Fibroblast of skin of back (primary cell): Measurements from ENCODE around the gene PAX5. TPM values are rescaled to one million over a fixed set of nuclear protein-coding genes. Genes with fewer than 3 reads are reported as not detected.
A peak's percentile ranks its signal among the peaks of the same experiment; 100 is the strongest.
"Not testable (repeated sequence)": the region's sequence is repeated elsewhere in the genome, so short reads cannot be mapped to it uniquely, and the experiment has no call there.

Source experiments
- DNase-seq: peaks from one replicate; pipeline ENCODE4 v3.0.0-alpha.2; 2013
- polyA plus RNA-seq, 2 experiments: library from polyadenylated mRNA; unstranded; fragments of 120-200 nt; gene quantifications; one replicate each; pipeline ENCODE4 v1.2.1, GENCODE V29; 2013; ENCODE audit not compliant: insufficient read length in 2 of 2

PAX5 gene
- polyA plus RNA-seq (2013, experiment 1 of 2; ENCODE audit: insufficient read length) = not detected
- not detected for polyA plus RNA-seq (2013, experiment 2 of 2; ENCODE audit: insufficient read length)

DNA sequence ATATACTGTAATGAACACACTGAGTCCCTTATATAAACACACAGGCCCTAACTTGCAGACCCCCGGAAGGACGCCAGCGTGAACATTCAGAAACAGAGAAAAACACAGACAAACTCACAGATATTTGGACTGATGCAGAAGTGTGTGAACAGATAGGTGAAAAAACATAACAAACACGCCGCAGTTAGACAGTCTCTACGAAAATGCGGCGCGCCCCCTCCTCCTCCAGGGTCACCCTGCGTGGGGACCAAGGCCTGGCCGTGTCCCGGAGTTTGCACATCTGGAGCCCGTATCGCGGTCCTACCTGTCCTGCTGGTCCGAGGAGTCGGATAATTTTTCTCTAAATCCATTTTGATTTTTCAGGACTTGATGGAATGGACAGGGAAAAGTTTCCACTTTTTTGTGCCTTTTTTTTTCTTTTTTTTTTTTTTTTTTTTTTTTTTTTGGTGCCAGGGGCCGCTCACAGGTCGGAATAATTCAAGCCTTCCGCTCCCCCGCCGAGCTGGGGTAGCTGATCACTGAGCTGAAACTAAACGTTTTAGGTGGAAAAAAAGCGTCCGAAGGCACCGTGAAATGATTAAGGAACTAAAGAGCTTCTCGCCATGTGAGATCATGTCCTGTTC, at the start of gene PAX5:
Gene PAX5 (minus strand): TSS at position 587 of the 623 bp plus-strand sequence. CDS start 237 bp downstream, at position 350.
- DNase-seq = no peak

DNA sequence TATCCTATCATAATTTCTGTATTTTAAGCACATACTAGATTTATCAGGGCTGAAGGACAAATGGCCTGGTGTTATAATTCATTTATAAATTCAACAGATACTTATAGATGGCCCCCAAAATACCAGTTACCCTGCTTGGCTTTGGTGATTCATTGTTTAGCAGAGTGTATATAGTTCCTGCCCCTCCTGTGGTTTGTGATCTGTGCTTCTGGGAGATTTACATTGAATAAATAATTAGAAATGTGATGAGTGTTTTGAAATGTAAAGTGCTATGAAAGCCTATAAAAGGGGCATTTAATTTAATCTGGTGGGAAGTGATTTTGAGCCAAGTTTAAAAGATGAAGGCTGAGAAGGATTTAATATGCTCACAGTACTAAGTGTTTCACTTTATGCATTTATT, 49.6 kb upstream of the PAX5 start:
- DNase-seq = no peak

DNA sequence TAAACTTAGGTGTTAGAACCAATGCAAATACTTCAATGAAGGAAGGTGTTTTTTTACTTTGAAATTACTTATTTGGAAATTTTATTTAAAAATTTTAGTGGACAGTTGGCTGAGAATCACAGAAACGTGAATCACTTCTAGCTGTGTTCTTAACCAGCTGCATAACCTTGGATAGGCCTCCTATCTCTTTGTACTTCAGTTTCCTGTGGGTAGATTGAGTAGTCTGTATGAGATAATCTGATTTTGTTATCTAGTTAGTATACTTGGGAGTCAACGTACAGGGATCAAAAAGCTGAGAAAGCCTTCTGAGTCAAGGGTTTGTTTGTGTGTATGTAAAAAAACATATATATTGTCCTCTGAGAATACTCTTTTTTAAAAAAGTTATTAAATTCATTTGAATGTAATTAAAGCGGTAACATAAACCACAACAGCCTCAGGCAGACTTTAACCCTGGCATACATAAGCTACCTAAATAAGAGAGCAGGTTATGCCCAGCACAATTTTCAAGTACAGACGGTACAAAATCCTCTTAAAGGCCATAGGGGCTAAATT, 48.2 kb upstream of the PAX5 start:
- no peak for DNase-seq

DNA sequence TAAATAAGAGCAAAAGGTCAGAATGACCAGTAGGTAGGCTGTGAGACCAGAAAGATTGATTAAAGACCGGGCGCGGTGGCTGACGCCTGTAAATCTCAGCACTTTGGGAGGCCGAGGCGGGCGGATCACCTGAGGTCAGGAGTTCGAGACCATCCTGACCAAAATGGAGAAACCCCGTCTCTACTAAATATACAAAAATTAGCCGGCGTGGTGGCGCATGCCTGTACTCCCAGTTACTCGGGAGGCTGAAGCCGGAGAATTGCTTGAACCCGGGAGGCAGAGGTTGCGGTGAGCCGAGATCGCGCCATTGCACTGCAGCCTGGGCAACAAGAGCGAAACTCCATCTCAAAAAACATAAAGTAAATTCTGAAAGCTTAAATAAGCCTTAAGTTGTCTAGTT, 47.4 kb upstream of the PAX5 start:
- not testable (repeated sequence) for DNase-seq

DNA sequence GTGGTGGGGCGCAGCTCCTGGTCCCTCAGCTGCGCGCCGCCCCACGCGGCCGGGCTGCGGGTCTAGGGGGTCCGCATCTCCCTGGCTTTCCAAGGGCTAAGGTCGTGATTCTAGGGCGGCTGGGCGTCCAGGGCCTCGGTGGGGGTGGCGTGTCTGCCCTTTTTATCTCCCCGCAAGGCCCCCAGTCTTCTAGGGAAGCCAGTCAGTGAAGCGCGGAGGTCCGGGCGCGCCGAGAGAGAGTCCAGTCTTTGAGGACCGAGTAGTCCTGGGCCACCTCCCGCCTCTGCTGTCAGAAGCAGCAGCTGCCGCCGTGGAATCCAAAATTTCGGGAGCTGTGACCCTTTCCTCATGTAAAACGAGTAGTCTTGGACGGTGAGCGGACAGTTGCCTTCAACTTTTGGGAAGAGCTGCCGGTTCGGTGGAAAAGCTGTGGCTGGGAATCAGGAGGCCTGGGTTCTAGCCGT, 46.1 kb upstream of the PAX5 start:
- DNase-seq = peak; percentile 37

DNA sequence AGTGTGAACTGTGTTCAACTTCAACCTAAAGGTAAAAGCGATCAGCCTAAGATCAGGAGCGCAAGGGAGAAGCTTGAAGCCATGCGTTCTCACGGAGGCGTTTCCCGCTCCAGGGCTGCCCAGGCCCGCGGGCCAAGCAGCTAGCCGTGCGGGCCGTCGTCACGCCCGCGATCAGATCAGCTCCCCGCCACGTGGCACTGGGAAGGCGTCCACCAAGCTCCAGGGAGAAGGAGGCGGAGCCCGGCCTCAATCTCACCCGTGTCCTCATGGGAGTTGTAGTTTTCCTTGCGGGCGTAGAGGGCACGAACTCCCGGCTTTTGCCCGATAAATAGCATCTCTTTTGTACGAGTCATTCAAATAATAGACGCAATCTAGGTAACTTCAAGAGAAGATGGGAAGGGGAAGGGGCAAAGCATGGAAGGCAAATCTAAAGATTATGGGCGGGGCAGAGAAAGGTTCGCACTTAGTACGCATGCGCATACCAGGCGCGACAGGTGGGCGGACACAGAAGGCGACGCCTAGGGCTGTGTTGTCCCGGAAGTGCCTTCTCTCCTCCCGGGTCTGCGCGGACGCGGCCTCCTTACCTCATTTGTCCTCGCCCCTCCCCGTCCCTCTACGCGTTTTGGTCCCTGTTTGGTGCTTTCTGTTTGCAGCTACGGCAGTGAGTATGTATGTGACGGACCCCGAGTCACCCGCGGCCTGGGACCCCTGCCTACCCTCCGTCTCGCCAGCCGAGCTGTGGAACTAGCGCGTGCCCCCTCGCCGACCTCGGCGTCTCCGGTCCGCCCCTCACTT, 45.5 kb upstream of the PAX5 start:
- peak; percentile 93 for DNase-seq

DNA sequence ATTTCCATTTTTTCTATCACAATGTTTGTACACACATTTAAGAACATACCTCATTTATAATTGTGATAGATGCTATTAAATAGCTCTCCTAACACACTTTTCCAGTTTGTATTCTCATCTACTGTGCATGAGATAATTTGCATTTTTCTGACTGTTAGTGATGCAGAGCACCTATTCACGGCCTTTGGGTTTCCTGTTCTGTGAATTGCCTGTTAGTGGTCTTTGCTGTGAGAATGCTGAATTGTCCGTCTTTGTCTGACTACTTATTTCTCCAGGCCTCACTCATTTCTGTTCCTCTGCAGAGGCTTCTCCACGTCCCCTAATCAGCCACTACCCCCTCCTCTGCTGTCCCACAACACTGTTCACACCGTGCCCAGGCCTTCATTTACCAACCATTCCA, 40.7 kb upstream of the PAX5 start:
- not testable (repeated sequence) for DNase-seq

DNA sequence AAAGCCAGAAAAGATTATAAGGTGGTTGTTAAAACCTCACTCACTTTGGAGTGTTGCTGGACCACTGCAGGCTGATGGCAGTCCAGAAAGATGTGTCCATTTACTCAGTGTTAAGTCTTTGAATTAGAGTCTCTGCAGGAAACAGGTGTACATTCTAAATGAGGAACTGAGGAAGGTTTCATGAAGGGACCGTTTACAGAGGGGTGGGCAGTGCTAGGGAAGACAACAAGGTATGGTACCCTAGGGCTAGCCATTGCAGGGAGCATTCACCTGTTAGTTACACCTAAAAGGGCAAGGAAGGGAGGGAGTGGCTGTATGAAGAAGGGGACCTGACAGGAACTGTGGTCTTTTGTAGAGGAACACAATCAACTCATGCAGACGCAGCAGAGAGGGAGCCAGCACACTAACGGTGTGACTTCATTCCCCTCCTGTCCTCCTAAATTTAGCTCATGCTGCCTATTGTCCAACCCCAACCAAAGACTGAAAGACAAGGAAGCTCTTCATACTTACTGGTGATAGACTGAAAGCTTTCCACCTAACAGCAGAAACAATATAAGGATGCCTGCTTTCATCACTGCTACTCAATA, 32.2 kb upstream of the PAX5 start:
- DNase-seq = no peak

DNA sequence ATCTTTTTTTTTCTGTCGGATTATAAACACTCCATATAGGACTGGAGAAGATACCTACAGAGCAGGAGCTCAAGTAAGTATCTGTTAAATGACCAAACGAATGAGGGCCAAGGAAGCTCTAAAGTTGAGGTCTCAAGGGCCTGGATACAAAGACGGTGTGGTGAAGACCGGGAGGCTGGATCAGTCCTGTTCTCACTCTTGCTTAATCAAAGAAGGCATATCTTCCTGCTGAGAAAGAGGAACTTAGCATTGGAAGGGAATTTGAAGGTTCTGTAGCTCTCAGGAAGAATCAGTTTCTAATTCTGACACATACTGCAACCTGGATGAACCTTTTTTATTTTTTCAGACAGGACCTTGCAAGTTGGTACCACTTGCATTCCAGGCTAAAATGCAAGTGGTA, 28.3 kb upstream of the PAX5 start:
- DNase-seq = no peak

DNA sequence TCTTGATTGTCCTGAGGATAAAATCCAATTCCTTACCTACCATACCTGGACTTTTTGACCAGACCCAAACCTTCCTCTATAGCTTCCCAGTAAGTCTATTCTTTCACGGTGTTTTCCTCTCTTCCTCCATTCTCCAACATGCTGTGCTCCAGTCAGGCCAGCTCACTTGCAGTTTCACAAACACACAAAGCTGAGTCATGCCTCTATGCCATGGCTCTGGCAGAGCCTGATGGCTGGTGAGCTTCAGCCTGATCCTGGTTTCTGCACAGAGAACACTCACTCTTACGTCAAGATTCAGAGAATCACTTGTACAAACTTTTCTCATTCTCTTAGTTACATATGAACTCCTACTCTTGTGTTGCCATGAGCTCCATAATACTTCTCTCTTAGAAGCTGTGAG, 27.7 kb upstream of the PAX5 start:
- DNase-seq = peak; percentile 18

DNA sequence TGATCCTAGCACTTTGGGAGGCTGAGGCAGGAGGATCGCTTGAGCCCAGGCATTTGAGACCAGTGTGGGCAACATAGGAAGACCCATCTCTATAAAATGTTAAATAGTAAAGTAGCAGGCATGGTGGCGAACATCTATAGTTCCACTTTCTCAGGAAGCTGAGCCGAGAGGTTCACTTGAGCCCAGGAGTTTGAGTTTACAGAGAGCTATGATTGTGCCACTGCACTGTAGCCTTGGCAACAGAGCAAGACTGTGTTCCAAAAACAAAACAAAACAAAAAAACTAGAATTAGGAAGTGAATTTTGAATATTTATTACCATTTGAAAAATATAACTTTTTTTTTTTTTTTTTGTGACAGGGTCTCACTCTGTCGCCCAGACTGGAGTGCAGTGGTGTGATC, 26.8 kb upstream of the PAX5 start:
- no peak for DNase-seq

DNA sequence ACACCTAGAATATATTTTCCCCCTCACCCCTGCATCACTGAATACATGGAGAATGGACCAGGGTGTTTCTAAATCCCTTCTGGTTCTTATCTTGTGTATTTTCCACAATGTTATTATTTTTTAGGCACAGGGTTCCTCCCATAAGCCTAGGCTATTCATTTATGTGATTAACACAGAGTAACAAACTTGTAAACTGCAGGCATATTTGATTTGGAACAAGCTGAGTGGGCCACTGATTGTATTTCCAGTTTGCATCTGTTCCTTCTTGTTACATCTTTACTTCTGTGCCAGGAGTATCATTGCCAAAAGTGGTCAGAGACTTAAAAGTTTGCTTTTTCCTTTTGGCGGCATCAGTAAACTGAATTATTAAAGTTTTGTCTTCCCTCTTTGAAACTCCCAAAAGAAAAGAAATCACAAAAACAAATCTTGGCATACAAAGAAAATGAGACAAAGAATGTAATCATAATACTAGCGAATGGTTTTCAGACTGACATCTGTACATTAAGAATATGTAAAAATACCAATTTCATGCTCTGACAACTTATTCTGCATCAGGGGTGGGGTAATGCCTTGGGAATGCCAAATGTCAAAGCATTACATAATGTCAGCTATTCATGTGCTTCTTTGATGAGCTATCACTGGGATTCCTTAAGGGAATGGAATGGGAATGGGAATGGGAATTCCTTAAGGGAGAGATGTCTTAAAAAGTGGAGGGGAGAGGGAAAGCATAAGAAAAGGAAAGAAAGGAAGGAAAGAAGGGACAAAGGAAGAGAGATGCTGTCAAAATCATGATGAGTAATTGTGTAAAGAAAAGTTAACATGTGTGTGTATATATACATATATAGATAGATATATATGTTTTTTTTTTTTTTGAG, 22.2 kb upstream of the PAX5 start:
- no peak for DNase-seq

DNA sequence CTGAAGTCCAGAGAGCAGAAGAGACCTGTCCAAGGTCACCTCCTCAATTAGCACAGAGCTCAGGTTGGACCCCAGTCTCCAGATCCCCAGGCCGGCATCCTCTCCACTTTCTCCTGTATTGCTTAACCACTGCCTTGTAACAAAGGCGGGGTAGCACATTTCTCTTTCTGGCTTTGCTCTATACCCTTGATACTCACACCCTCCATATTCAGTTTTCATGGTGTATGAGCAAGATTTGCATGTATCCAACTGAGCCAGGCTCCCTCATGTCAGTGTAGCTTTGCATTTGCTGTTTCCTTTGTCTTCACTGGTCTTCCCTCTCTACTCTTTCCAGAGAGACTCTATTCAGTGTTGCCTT, 20.3 kb upstream of the PAX5 start:
- DNase-seq = not testable (repeated sequence)

DNA sequence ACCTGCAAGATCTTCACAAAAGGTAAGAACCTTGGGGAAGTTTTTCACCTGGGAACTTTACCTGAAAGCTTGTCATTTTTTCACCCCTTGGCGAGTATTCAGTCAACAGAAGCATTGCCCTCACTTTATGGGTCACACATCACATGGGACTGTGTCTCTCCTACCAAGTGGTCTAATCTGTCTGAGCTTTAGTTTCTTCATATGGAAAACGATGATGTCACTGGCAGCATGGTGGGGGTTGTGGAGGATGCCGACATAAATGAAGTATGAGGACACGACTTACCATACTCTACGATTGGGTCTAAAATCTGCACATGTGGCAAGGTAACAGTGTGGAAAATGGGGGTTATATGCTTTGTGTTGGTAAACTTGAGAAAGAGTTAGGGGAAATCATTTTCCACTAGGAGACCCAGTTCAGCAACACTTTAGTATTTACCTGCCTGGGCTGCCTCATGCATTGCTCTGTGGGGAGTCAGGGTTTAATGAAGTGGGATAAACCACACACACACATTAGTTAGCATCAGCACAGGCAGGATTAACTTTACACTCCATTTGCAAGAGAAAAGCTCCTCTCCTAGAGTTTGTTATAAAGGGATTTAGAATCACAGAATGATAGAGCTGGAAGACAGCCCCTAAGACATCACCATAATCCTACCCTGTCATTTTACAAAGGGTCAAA, 19.8 kb upstream of the PAX5 start:
- no peak for DNase-seq

DNA sequence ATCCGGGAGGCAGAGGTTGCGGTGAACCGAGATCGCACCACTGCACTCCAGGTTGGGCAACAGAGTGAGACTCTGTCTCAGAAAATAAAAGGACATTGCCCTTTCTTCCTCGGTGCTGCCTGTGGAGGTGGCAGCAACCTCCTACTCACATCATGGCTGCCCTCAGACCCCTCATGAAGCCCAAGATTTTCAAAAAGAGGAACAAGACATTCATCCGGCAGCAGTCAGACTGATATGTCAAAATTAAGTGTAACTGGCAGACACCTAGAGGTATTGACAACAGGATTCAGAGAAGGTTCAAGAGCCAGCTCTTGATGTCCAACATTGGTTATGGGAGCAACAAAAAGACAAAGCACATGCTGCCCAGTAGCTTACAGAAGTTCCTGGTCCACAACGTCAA, 12.6 kb upstream of the PAX5 start:
- DNase-seq = no peak

DNA sequence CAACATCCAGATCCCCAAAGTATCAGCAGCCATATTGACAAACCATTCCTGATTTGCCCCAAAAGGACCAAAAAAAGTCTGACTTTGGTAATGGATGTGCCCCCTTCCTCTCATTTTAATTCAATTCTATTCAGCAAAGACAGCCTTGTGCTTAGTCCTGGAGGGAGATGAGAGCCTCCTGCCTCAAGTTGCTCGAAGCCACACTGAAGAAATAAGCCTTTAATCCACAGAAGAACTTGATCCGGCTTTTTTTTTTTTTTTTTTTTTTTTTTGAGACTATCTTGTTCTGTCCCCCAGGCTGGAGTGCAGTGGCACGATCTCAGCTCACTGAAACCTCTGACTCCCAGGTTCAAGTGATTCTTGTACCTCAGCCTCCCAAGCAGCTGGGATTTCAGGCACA, 8.4 kb upstream of the PAX5 start:
- no peak for DNase-seq

DNA sequence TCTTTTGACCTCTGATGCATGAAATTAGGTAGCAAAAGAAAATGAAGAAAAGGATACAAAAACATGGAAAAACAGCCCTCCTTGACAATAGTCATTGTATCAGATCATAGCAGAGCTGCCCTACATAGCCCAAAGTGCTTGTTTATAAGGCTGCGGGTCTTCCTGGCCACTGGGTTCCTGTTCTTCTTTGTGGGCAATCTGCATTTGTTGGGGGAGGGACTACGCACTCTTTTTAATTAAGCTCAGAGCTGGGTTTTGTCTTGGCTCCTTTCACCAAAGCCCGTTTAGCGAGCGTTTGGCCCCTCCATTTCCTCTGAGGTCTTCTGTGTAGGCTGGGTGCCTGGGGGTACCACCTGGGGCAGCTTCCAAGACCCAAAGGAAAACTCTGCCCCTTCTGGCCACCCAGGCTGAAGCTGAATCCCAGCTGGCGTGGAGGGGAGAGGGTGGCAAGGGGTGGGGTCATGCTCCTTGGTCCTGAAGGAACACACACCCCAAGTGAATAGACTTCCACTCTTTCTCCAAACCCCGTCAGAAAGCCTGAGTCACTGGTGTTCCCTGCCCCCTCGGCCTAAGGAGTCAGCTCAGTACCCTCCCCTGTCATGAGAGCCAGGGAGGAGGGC, 6.5 kb upstream of the PAX5 start:
- no peak for DNase-seq

DNA sequence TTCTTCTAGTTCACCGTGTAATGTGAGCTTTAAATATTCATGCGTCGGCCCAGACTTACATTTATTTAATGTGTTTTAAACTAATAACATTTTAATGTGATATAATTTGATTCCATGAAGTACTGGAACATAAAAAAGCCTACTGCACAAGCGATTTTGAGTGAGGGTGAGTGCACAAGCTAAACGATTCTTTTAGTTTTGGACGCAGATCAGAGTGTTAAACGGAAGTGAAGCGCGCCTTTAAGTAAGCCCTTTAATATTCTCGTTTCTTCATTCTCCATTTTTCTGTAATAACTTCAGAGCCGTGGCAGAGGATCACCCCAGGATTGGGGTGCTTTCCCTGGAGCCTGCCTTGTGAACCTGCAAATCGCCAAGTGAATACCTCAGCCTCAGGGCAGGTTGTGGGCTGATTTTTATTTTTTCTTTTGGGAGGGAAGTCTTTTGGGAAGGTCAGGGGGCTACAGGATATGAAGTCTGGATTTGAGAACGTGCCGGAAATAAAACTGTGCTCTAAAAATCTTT, 4.9 kb upstream of the PAX5 start:
- no peak for DNase-seq

DNA sequence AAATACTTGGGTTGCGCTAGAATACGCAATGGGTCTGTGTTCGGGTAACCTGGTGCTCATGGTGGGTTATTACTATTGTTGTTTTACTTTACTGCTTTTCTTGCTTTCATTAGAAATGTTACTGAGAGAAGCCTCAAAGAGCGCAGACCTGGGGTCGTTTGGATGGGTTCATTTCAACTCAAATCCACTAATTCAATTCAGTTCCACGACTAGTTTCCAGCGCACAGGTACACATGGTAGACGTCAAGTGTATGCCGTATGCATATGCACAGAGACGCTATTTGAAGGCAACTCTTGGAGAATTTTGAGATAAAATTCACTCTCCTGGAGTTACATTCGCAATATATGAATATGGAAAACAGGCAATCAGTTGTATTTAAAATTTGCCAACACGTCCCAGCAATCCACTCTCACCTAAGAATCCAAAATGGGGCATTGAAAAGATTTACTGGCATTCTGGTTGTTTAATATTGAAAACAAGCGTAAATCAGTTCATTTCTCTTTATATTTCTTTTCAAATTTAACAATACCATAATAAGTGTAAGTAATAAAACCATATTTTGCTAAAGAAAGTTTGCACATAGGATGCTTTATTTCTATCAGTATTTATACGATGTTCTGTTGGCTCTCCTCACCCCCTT, 4.4 kb upstream of the PAX5 start:
- no peak for DNase-seq

DNA sequence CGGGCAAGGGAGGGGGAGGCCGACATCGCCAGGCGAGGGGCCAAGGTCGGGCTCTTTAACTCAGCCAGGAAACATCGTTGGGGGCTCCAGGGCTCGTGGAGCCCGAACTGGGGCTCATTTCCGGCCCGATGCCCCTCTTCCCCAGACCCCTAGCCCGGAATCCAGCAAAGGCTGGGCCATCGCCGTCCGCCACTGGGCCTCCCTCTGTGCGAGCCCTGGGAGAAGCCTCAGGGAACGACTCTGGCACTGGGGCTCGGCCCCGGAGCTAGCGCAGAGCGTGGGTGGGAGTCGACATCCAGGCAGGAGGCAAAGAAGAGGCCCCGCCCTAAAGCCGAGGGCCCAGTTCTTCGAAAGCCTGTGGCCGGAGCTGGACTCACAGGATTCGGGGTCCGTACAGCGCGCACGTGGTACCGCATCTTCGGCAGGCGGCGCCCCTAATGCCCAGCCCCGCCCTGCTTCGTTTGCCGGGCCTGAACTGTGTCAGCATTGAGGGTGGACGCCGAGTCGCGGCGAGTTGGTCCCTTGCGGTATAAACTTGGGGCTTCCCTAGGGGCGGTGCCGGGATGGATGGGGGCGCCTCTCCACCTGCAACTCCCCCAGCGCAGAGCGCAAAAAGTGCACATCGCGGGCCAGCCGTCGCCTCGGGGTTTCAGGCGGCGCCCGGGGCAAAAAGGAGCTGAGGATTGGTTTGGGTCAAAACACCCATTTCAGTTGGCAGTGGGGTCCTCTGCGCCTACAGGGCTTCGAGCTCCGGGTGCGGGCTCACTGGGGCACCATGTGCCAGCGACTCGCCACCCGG, 3.6 kb upstream of the PAX5 start:
- DNase-seq = no peak
